Retinal pigment epithelial cell (primary cell): ENCODE data around the gene FUT8.

ENCODE experiments used
- DNase-seq: peaks from one replicate; pipeline ENCODE4 v3.0.0-alpha.2; 2010; ENCODE audit warnings: low read depth
- H3K4me3 ChIP-seq: 2 replicates; pipeline ENCODE4 v1.5.1; 2011; ENCODE audit warnings: mild to moderate bottlenecking, low read length, control low read depth, moderate library complexity
- CTCF ChIP-seq: conservative IDR thresholded peaks from 2 replicates; pipeline ENCODE4 v1.5.1; 2011; ENCODE audit warnings: low read depth, low read length, control low read depth, inconsistent platforms

The FUT8 gene

GRCh38 chr14:65415613-65416012 is 3.1 kb downstream of the FUT8 start:
- no peak for TF ChIP-seq CTCF
- DNase-seq: no peak
- no peak overlapping the region for H3K4me3 ChIP-seq

- no peak for TF ChIP-seq CTCF
- no peak for DNase-seq
Measured at GRCh38 chr14:65419593-65420252, 7.2 kb downstream of the FUT8 start.

GRCh38 chr14:65421201-65421981 is 8.9 kb downstream of the FUT8 start:
- DNase-seq: no peak
- H3K4me3 ChIP-seq: no peak overlapping the region
- TF ChIP-seq CTCF: no peak

More at GRCh38 chr14:65419593-65420252, 7.2 kb downstream of the FUT8 start:
- H3K4me3 ChIP-seq: no peak overlapping the region

- no peak overlapping the region for H3K4me3 ChIP-seq
- TF ChIP-seq CTCF: no peak
- DNase-seq: no peak
Measured at GRCh38 chr14:65422088-65422834, 9.7 kb downstream of the FUT8 start.

GRCh38 chr14:65423982-65424381 is 11.5 kb downstream of the FUT8 start:
- no peak for TF ChIP-seq CTCF
- DNase-seq: no peak

GRCh38 chr14:65424531-65424930 is 12.0 kb downstream of the FUT8 start:
- DNase-seq: no peak
- no peak overlapping the region for H3K4me3 ChIP-seq
- no peak for TF ChIP-seq CTCF

More at GRCh38 chr14:65423982-65424381, 11.5 kb downstream of the FUT8 start:
- H3K4me3 ChIP-seq: no peak overlapping the region
